Gastroesophageal sphincter (tissue), 4 donors: ENCODE results near the gene NGRN. TPM values are rescaled to one million over a fixed set of nuclear protein-coding genes. Genes with fewer than 3 reads are reported as not detected.

Source experiments
- ATAC-seq: fragments of 150-250 bp; one replicate; pipeline ENCODE4 v1.9.1; 2016; ENCODE audit warnings: mild to moderate bottlenecking, moderate library complexity
- H3K27ac ChIP-seq, 4 donors: fragments of 200-600 bp; sonication (generic) in 3 of 4; 1 replicate in 3 of 4; 2 replicates in 1 of 4; pipeline ENCODE4 v1.5.1; 2016 to 2019
- H3K27me3 ChIP-seq: fragments of 200-600 bp; sonication (generic); one replicate; pipeline ENCODE4 v1.5.1; 2019
- H3K36me3 ChIP-seq, 2 donors: fragments of 200-600 bp; sonication (generic); one replicate each; pipeline ENCODE4 v1.5.1; 2019; ENCODE audit warnings: control low read depth in 1 of 2
- H3K4me1 ChIP-seq, 3 donors: fragments of 200-600 bp; sonication (generic); 1 replicate in 2 of 3; 2 replicates in 1 of 3; pipeline ENCODE4 v1.5.1; 2016 to 2019; ENCODE audit warnings: control low read depth in 2 of 3
- H3K4me3 ChIP-seq, 2 donors: fragments of 200-600 bp; sonication (generic); one replicate each; pipeline ENCODE4 v1.5.1; 2019; ENCODE audit warnings: mild to moderate bottlenecking in 1 of 2, moderate library complexity in 1 of 2
- H3K9me3 ChIP-seq, 3 donors: fragments of 200-600 bp; sonication (generic); one replicate each; pipeline ENCODE4 v1.5.1; 2017 to 2019; ENCODE audit warnings: control low read depth in 2 of 3
- CTCF ChIP-seq, 4 experiments: fragments of 200-600 bp in 2 of 4; fragments of 450-650 bp in 2 of 4; sonication (generic) in 1 of 4; IDR thresholded peaks; one replicate each; pipeline ENCODE4 v1.5.1; 2017 to 2019; ENCODE audit warnings: antibody characterized with exemption in 4 of 4, mild to moderate bottlenecking in 2 of 4, moderate library complexity in 2 of 4
- EP300 ChIP-seq: sonication (generic); formaldehyde crosslinking; IDR thresholded peaks from one replicate; pipeline ENCODE4 v1.6.1; 2017; ENCODE audit warnings: antibody characterized with exemption, mild to moderate bottlenecking
- POLR2A ChIP-seq, 2 donors: fragments of 450-650 bp; IDR thresholded peaks; one replicate each; pipeline ENCODE4 v1.6.1; 2017; ENCODE audit warnings: antibody characterized with exemption in 2 of 2, mild to moderate bottlenecking in 2 of 2, moderate library complexity in 1 of 2
- POLR2AphosphoS5 ChIP-seq: sonication (generic); formaldehyde crosslinking; IDR thresholded peaks from one replicate; pipeline ENCODE4 v1.6.1; 2017; ENCODE audit warnings: antibody characterized with exemption
- WGBS, 2 donors: methylation state at CpG; one replicate each; pipeline ENCODE4 v1.1.5; 2018; ENCODE audit warnings: low coverage in 1 of 2; 5-methylcytosine and 5-hydroxymethylcytosine counted together
- total RNA-seq, 4 donors: library from RNA; depleted of rRNA; stranded (reverse); fragments of >200 nt; gene quantifications; one replicate each; pipeline ENCODE4 v1.1.0, GENCODE V29; 2016

NGRN gene
- total RNA-seq, 4 donors from 2014 or later: 127 to 182 (median 151) TPM

GRCh38 chr15:90222547-90222946 is 42.9 kb upstream of the NGRN start:
- Histone ChIP-seq H3K36me3 (peaks cover 0 to 76% of the 10 kb centered on the region in 2 donors), H3K4me1 (peaks cover 0 to 57% (median 4%) of the 10 kb centered on the region in 3 donors), H3K27ac (no peak overlapping the region), H3K9me3 (no peaks in the 10 kb centered on the region), H3K4me3 (no peak overlapping the region), H3K27me3 (no peaks in the 10 kb centered on the region)
- TF ChIP-seq CTCF (IDR thresholded peaks at IDR 0.05) (no peak), POLR2AphosphoS5 (no peak), EP300 (no peak), POLR2A (IDR thresholded peaks at IDR 0.05) (no peak)
- WGBS, 2 donors: 73 to 83% methylated on average over 2 of the region's 2 CpGs
- ATAC-seq: no peak

GRCh38 chr15:90223441-90224165 is 41.9 kb upstream of the NGRN start:
- Histone ChIP-seq H3K36me3 (peaks cover 0 to 76% of the 10 kb centered on the region in 2 donors), H3K27ac (no peak overlapping the region), H3K9me3 (no peaks in the 10 kb centered on the region), H3K27me3 (no peaks in the 10 kb centered on the region), H3K4me1 (peaks cover 0 to 63% (median 4%) of the 10 kb centered on the region in 3 donors), H3K4me3 (no peak overlapping the region)
- no peak for ATAC-seq
- TF ChIP-seq EP300 (no peak), POLR2A (IDR thresholded peaks at IDR 0.05) (no peak), POLR2AphosphoS5 (no peak), CTCF (IDR thresholded peaks at IDR 0.05) (no peak)
- 85% methylated on average over 4 of the region's 22 CpGs; no CpG with 5 or more reads in 1 of the 2 donors for WGBS, 2 donors

- WGBS, 2 donors: no CpG with 5 or more reads among the region's 17 CpGs
- no peak overlapping the region for H3K4me3 ChIP-seq
- H3K4me1 ChIP-seq: peaks cover 0 to 63% (median 6%) of the 10 kb centered on the region in 3 donors
- TF ChIP-seq CTCF (IDR thresholded peaks at IDR 0.05) (no peak), POLR2AphosphoS5 (no peak)
- no peak overlapping the region for H3K27ac ChIP-seq
- no peak for ATAC-seq
- H3K9me3 ChIP-seq: no peaks in the 10 kb centered on the region
- no peaks in the 10 kb centered on the region for H3K27me3 ChIP-seq
- H3K36me3 ChIP-seq: peaks cover 0 to 88% of the 10 kb centered on the region in 2 donors
These were observed 40.4 kb upstream of the NGRN start for GRCh38 chr15:90225047-90225446.

- no peak for TF ChIP-seq POLR2AphosphoS5
- TF ChIP-seq CTCF (IDR thresholded peaks at IDR 0.05): no peak
- no peak for TF ChIP-seq POLR2A (IDR thresholded peaks at IDR 0.05)
- TF ChIP-seq EP300: no peak
- no peak overlapping the region for H3K4me3 ChIP-seq
- H3K27me3 ChIP-seq: no peaks in the 10 kb centered on the region
- peaks cover 0 to 94% of the 10 kb centered on the region in 2 donors for H3K36me3 ChIP-seq
- H3K27ac ChIP-seq: no peak overlapping the region
- H3K4me1 ChIP-seq: peaks cover 0 to 63% (median 12%) of the 10 kb centered on the region in 3 donors
- H3K9me3 ChIP-seq: no peaks in the 10 kb centered on the region
- WGBS, 2 donors: 57 to 70% methylated on average over 2 to 10 of the region's 18 CpGs
- no peak for ATAC-seq
These were observed 39.8 kb upstream of the NGRN start for GRCh38 chr15:90225504-90226234.
